ENCODE measurements around the gene FUBP3.

FUBP3 gene

DNA sequence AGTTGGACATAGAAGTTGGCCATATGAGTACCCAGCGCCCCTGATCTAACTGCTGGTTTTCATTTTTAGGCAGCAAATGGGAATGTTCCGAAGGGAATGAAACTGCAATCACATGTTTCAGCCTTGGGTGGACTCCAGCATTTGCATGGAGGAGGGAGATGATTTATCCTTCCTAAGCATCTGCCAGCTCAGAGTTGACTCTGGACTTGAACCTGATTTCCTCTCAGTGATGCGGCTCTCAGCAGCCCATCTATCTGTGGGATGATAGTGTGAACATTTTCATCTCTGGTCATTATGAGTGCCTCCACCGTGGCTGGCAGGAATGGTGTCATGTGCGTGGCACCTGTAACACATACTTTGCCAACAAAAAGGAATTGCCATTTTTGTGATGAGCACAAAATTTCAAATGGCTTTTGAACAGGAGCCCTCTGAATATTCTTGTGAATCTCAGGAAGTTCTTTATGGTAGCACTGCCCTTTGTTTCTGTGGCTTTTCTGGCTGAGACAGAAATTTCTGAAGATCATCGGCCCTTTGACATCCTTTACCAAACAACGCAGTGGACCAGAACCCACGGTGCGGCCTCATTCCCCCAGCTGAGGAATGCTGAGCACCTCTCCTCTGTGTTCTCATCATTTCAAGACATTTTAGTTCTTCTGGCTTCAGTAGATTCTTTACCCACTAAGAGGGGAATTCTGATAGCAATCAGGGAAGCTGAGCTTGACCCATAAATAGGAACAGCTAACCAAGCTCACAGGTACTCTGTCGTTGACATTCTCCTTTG is 28.5 kb downstream of the FUBP3 start:
- no peak for DNase-seq

DNA sequence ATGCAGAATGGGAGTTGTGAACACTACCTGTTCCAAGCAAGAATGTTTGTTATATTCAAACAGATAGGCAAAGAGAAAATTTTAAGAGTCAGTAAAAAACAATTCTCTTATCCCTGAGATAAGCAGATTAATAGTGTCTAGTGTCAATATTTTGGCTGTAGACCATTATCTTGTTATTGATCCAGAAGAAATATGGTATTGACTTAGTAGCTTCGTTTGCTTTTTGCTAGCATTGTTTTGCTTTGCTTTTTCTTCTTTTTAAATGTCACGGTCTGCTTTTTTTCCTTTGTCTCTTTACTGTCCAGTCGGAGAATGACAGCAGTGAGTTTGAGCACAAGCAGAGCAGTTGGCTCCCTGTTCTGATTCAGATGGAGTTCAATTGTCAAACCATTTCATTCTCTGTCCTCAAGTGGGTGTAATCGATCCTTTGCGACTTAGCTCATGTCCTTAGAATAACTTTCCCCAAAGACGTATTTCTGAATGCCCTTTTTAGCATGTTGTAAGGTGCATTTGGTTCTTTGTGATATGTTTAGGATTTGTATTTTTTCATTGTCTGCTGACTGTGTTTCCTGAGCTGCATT is 29.3 kb downstream of the FUBP3 start:
- DNase-seq, result no peak

DNA sequence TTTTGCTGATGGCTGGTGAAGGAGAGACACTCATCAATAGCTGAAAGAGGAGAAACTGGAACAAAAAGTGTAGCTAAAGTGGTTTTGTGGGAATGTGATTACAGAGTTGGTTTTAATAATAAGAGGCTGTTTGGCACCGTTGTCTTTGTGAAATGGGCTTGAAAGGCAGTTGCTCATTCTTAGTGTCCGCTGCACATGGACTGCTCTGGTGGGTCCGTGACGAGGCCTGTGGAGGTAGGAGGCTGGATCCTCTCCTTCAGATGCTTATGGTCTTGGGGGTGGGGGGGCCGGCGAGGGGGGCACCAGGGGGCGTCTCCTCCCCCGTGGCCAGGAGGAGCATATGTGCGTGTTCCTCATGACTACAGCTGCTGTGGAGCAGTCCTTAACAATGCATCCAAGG is 29.8 kb downstream of the FUBP3 start:
- DNase-seq, result no peak

DNA sequence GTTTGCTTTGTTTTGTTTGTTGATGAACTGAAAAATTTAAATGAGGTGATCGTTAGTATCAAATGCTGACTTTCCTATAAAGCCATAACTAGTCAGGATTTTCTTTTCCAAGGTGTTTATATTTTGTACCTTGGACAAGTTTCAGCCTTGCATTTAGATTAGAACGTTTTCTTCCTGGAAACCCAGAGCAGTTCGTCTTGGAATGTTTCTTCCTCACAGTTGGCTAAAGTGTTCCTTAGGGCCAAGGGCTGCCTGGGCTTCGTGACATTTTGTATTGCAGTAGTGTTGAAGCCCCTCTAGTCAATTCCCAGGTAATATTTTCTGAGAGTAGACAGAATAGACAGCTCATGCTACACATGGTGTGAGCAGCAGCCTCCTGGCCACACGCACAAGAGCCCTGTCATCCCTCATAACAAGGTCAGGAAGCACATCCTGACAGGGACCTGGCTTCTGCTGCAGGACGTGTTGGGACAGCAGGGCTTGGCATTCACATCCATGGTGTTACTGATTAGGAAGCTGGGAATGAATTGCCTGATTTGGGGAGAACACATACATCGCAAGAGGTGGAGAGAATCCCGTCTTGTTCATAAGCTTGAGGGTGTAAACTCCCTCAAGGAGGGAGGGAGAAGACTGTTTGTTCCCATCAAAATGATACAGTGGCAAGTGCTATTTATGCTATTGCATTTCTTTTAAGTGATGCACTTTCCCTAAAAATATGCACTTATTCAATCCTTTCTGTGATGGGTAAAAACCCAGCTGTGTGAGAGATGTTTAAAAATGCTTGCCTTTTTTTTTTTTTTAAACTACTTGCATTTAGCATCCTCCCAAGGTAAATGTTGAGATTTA is 31.7 kb downstream of the FUBP3 start:
- no peak for DNase-seq

DNA sequence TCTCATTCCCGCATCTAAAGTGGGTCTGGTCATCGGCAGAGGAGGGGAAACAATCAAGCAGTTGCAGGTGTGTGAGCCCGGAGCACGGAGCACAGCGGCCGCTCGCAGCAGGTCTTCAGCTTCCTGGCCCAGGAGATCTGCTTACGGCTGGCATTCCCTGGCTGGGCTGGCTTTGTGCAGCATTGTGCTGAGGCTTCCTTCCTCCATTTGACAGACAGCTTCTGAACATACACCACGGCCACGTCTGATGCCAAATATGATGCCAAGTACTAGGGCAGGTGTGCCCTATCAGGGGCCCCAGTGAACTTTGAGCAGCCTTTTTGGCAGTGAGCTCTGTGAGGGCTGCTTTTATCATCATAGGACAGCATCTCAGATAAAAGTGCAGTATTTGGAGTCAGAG is 37.1 kb downstream of the FUBP3 start:
- no peak for DNase-seq

DNA sequence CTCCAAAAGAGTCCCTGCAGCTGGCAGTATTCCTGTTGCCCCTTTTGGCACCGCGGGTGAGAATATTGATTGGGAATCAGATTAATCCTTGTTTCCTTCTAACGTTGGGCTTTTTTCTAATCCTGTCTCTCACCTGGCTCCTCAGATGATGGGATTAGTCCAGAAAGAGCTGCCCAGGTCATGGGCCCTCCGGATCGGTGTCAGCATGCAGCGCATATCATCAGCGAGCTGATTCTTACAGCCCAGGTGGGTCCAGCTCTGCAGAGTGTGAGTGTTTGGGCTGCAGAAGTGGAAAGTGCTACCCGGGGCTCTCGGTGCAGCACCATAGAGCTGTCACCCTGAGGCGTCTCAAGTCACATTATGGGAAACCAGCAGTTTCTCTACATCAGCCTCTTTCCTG is 44.1 kb downstream of the FUBP3 start:
- DNase-seq, result no peak

DNA sequence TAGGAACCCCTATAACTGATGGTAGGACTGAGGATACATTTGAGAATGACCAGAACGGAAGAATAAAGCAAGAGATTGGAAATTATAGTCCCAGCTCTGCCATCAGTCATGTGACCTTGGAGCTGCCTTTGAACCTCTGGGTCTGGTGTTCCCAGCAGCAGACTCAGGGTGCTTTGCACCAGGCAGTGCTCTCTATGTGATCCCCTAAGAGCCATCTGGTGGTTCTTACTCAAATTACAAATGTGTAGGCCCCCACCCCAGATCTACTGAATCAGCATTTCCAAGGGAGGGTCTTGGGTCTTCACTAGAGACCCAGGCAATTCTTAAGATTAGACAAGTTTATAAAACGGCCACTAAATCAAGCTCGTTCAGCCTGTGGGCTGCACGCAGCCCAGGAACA is 44.8 kb downstream of the FUBP3 start:
- DNase-seq, result no peak

DNA sequence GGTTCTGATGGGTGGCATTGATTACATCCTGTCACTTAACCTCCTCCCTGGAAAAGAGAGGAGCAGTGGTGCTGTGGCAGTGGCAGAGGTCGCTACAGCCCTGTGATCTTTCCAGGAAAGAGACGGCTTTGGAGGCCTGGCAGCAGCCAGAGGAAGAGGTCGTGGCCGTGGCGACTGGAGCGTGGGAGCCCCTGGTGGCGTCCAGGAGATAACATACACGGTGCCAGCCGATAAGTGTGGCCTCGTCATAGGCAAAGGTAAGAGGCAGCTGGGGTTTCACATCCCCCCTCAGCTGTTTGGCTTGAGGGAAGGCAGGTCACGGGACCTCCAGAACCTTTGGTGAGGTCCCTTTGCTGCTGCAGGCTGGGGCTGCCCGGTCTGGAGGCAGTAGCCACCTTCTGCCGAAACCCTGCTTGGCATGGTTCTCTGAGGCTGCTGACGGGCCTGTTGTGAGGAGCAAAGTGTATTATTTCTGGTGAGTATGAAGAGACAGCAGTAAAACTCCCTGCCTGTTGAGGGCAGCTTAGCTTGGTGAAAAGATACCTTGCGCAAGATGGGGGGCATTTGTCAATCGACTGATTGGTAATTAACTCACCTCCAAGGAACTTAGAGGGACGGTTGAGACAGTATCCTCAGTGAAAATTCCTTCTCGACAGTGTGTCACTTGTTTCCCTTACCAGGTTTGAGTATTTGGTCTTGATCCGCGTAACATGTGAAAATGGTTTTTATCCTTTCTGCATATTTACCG is 47.0 kb downstream of the FUBP3 start:
- DNase-seq, result no peak

DNA sequence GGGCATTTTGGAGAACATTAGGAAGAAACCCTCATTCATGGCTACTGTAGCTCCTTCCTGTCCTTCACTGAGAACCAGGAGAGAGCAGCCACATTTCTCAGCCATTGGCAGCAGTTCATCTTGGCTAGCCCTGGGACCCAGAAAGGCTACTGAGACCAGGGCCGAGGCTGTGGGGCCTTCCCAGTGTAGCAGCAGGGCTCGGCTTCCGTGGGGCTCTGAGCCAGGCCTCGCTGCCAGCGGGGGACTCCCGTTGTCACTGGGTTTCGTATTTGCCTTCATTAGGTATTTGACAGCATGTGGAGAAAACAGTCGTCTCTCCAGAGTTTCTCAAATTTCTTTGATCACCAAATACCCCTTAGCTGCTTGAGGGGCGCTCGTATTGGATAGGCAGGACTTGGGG is 47.7 kb downstream of the FUBP3 start:
- no peak for DNase-seq

DNA sequence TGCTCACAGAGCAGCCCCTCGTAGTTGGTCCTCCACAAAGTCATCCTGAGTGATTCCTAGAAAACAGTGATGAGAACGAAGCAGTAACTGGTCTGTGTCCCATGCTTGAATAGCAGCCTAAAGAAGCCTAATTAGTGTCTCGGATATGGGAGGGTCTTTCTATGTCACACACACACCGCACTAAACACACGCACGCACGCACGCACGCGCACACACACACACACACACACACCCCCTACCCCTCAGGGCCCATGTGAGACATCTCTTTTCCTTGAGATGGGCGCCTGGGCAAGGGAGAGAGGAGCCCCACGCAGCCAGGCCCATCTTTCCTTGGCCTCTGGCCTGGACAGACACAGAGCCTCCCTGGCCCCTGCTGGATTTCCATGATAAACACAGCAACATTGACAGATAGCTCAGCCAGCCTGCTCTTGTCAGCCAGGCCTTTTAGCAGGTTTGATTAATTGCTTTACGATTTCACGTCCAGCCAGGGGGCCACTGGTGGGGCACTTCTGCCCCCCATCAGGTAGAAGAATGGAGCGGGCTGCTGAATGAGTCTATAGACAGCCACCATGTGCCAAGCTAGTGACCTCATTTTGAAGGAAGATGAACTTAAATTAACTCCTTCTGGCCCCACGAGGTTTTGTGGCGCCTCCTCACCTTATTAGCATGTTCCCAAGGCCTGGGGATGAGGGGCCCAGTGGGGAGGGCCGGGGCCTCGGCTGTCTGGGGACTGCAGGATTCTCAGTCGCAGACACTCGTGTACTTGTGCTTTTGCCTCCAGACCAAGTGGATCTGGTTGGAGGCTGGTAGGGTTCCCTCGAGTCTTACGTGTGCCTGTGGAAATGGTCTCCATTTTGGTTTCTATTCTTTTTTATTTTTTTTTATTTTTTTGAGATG is 48.8 kb downstream of the FUBP3 start:
- no peak for DNase-seq

DNA sequence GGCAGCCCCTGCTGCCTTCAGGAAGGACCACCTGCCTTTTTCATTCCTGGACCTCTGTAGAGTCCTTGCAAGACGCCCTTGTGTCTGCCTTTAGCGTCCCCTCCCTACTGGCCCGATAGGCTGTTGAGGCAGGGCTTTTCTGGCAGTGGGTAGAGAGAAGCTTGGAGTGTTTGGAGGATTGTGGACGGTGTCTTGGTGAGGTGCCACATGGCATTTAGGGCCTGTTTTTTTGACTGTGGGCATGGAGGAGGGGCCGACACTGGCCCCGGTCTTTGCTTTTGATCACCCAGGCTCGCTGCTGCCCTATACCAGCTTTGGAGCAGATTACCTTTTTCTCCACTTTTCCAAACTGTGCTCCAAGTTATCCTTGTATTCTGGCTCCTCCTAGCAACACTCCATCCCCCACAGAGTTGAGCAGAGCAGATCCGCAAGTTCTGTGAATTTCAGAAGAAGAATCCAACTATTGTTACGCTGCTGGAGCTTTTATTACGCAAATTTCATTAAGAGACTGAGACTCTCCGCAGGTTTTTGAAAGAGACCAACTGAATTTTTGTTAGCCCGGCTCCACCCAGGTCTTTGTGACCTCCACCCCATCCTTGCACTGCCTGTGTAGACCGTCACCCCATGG is 50.2 kb downstream of the FUBP3 start:
- no peak for DNase-seq

DNA sequence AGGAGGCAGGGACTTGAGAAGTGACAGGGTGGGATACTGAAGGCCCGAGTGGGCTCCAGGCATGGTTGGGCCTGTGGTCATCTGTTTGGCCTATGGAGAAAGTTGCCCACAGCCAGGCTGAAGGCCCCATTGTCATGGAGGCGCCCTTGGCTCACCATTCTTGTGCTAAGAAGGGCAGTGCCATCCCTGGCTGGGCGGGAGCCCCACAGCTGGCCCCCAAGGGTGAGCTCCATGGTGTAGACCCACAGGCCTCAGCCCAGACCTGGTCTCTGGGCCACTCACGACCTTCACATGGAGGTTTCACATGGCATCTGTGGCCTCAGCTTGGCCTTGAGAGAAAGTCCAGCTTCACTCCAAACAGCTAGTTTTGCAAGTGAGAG is 50.7 kb downstream of the FUBP3 start:
- DNase-seq, result no peak

DNA sequence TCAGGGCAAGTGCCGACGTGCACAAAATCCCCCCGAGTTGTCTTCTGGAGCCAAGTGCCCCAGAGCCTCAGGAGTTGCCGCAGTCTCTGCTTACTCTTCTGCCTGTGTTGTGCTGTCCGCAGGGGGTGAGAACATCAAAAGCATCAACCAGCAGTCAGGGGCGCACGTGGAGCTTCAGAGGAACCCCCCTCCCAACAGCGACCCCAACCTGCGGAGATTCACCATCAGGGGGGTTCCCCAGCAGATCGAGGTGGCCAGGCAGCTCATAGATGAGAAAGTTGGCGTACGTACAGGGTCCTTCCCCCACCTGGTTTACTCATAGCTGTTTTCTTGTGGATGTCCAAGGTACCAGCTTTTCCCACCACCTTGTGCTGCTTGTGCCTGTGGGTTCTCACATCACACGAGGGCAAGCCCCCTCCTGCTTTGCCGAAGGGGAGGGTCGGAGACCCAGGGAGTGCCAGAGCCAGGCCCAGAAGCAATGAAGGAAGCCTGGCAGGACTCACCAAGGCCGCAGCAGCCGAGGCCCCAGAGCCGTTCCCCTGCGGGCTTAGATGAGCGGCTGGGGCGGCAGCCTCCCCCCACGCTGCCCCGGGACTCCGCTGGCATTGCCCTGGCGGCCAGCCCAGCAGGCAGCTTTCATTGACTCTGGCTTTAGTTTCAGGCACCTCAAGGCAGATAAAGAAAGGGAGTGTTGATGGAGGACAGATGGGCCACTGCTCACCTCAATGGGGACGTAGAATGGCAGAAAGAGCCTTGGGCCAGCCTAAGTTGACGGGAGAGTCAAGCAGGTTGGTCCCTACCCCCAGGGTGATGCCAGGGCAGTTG is 51.3 kb downstream of the FUBP3 start:
- DNase-seq, result no peak

DNA sequence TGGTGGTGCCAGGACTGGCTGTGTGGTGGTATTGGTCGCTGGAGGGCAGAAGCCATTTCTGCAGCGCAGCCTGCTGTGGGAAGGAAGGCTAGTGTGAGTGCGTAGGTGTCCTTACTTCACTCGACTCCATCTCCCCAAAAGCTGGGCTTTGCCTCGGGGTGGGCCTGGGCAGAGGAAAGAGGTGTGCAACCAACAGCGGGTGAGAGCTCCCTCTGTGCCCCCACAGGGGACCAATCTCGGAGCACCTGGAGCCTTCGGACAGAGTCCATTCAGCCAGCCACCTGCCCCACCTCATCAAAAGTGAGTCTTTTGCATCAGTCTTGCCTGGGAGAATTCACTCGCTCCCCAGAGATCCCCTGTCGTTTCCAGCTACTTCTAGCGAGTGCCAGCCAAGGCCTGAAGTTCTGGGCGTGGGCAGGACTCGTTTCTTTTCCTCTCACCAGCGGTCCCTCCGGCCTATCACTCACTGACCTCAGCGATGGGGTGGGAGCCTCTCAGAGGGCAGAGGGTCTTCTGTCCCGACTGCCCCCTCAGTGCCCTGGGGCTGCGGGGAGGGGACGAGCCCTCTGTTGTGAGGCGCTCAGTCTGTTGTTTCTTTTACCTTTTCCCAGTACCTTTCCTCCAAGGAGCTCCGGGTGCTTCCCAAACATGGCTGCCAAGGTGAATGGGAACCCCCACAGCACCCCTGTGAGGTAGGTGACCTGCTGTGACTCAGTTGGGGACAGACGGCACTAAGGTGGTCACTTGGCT is 52.1 kb downstream of the FUBP3 start:
- no peak for DNase-seq

DNA sequence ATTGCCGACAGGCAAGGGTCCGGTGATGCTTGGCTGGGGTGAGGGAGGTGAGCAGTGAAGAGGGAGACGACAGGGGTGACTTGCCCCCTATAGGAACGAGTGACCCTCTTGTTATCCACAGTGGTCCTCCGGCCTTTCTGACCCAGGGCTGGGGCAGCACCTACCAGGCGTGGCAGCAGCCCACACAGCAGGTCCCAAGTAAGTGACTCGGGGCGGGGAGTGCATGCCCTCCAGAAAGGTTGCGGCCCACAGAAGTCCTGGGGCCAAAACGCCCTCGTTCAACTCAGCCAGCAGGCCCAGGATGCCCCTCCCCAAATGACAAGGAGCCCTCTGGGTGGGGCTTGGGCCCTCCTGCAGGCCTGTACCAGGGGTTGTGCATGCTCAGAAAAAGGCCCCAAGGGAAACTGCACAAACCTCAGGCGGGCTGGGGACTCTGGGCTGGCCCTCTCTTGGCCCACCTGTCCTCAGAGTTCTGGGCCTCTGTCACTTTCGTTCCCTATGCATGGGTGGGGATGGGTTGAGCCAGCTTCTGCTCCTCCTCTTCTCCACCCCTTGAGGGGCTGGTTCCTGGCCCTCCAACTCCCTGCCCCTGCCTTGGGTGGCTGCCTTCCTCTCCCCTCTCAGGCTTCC is 52.8 kb downstream of the FUBP3 start:
- no peak for DNase-seq

DNA sequence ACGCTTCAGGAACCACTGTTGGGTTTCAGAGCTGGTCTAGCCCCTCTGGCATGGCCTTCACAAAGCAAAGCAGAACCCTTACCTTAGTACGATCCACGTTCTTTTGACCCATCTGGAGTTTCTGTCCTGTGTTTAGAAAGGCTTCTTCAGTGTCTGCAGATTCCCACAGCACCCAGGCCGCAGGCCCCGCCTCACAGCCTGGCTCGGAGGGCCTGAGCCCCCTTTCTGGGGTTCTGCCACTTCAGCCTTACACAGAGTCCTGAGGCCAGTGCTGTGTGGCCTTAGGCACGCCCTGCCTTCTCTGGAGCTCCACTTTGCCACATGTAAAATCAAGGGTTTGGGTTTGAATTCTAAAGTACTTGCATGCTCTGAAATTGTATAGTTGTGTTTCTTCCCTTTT is 53.5 kb downstream of the FUBP3 start:
- no peak for DNase-seq

DNA sequence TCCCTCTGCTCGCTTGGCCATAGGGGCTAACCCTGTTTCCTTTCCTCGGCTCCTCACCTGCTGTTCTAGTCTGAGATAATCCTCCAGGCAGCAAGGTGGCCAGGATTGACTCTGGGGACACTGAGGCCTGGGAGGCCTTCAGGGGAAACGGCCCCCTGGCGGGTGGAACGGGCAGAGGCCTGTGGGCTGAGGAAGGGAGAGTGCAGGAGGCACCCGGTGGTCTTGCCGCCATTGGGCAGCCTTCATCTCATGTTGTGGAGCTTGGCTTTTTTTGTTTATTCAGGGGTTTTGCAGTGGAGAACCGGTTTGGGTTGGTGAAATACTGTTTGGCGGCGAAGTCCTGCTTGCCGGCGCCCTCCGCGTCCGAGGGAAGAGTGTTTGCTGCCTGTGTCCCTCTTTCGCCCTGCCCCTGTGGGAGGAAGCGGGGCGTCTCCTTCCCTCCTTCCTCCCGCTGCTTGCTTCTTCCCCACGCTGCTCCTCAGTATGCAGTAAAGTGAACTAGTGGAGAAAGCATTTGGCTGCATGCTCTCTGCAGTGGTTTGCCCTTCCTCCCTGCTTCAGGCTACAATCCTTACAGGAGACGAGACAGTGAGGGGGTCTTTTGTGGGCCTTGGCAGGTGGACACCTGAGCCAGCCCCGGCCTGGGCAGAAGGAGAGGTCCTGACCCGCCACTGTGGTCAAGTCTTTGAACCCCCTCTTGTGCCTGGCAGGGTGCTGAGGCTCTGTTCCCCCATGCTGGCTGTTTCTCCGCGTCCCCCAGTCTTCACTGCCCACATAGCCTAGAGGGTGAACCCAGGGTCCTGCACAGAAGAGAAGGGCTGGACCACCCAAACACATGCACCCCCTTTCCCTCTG is 54.2 kb downstream of the FUBP3 start:
- DNase-seq, result no peak

DNA sequence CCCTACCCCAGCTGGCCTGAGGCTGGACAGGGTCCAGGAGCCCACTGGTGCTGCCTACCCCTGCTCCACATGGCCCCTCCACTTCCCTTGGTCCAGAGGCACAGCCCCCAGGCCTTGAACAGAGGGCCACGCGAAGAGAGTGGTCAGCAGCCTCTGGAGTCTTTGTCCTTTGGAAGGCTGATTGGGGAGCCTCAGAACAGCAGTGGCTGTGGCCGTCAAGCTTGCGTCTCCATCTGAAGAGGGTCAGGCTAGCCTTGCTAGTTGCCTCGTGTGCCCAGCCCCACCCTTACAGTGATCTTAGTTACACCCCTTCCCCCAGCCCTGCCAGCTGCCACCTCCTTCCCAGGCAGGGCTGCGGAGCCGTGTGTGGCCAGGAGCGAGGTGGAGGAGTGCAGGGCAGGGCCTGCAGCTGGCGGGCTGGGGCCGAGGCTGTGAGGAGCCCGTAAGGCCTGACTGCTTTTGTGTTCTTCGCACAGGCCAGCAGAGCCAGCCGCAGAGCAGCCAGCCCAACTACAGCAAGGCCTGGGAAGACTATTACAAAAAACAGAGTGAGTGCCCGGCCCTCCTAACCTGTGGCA is 54.9 kb downstream of the FUBP3 start:
- no peak for DNase-seq

Measured in activated CD8-positive, alpha-beta memory T cell treated with anti-CD3 and anti-CD28 coated beads, Interleukin-2, amount 50 U/mL, for 4 hours (primary cell).